K562 (cell line): ENCODE data around the gene ZMIZ1.

ENCODE experiments used
- PHF21A ChIP-seq: fragments of 450-650 bp; IDR thresholded peaks from 2 replicates; pipeline ENCODE4 v1.6.1; 2017; ENCODE audit warnings: low read depth, borderline replicate concordance
- ZNF644 ChIP-seq: fragments of 200-800 bp; sonication (Bioruptor generic); IDR thresholded peaks from 2 replicates; pipeline ENCODE4 v1.6.1; 2016; ENCODE audit warnings: low read depth, missing genetic modification characterization, missing compliant biosample characterization
- TF ChIP-seq, protein P1 (sequence below): IDR thresholded peaks from 2 replicates; pipeline ENCODE4 v1.6.1; 2016; ENCODE audit warnings: missing genetic modification characterization, missing compliant biosample characterization
- TF ChIP-seq, protein P2 (sequence below): fragments of 200-800 bp; sonication (Bioruptor generic); IDR thresholded peaks from 2 replicates; pipeline ENCODE4 v1.6.1; 2016; ENCODE audit warnings: missing genetic modification characterization, missing compliant biosample characterization

DNA sequence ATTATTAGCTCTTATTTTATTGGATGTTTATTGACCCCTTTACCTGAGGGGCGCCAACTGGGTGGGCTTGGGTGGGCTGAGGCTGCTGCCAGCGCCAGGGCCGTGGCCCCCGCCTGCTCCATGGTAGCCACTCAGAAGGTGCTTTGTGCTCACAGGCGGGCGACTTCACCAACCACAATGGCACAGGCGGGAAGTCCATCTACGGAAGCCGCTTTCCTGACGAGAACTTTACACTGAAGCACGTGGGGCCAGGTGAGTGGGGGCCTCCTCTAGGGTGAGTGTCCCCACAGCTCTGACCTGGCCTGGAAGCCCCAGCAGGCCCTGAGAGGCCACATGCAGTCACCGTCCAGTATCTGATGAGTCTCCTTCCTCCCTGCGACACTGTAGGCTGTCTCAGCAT lies 282.6 kb downstream of the ZMIZ1 start:
- TF ChIP-seq ZNF644 (tag) (no peak), PHF21A (no peak)
- TF ChIP-seq, protein P1, sequence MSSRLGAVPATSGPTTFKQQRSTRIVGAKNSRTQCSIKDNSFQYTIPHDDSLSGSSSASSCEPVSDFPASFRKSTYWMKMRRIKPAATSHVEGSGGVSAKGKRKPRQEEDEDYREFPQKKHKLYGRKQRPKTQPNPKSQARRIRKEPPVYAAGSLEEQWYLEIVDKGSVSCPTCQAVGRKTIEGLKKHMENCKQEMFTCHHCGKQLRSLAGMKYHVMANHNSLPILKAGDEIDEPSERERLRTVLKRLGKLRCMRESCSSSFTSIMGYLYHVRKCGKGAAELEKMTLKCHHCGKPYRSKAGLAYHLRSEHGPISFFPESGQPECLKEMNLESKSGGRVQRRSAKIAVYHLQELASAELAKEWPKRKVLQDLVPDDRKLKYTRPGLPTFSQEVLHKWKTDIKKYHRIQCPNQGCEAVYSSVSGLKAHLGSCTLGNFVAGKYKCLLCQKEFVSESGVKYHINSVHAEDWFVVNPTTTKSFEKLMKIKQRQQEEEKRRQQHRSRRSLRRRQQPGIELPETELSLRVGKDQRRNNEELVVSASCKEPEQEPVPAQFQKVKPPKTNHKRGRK (tag): no peak
- TF ChIP-seq, protein P2, sequence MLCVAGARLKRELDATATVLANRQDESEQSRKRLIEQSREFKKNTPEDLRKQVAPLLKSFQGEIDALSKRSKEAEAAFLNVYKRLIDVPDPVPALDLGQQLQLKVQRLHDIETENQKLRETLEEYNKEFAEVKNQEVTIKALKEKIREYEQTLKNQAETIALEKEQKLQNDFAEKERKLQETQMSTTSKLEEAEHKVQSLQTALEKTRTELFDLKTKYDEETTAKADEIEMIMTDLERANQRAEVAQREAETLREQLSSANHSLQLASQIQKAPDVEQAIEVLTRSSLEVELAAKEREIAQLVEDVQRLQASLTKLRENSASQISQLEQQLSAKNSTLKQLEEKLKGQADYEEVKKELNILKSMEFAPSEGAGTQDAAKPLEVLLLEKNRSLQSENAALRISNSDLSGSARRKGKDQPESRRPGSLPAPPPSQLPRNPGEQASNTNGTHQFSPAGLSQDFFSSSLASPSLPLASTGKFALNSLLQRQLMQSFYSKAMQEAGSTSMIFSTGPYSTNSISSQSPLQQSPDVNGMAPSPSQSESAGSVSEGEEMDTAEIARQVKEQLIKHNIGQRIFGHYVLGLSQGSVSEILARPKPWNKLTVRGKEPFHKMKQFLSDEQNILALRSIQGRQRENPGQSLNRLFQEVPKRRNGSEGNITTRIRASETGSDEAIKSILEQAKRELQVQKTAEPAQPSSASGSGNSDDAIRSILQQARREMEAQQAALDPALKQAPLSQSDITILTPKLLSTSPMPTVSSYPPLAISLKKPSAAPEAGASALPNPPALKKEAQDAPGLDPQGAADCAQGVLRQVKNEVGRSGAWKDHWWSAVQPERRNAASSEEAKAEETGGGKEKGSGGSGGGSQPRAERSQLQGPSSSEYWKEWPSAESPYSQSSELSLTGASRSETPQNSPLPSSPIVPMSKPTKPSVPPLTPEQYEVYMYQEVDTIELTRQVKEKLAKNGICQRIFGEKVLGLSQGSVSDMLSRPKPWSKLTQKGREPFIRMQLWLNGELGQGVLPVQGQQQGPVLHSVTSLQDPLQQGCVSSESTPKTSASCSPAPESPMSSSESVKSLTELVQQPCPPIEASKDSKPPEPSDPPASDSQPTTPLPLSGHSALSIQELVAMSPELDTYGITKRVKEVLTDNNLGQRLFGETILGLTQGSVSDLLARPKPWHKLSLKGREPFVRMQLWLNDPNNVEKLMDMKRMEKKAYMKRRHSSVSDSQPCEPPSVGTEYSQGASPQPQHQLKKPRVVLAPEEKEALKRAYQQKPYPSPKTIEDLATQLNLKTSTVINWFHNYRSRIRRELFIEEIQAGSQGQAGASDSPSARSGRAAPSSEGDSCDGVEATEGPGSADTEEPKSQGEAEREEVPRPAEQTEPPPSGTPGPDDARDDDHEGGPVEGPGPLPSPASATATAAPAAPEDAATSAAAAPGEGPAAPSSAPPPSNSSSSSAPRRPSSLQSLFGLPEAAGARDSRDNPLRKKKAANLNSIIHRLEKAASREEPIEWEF: no peak
